Type B pancreatic cell (in vitro differentiated cells): ENCODE data around the gene SGPL1. TPM values are rescaled to one million over a fixed set of nuclear protein-coding genes. Genes with fewer than 3 reads are reported as not detected.

Experiments
- total RNA-seq: library from RNA; stranded (reverse); gene quantifications from 2 replicates; pipeline ENCODE4 v1.2.1, GENCODE V29; 2021; ENCODE audit warnings: low replicate concordance

Gene SGPL1
- total RNA-seq, 1 donor from 2014 or later: 70.5 TPM

Other genes starting within 250 kb of the SGPL1 start
- gene PRF1, start 213.2 kb upstream of the SGPL1 start, total RNA-seq: not detected in 2 replicates
- gene ADAMTS14, start 143.4 kb upstream of the SGPL1 start, total RNA-seq: 0.29 and 1.4 TPM in 2 replicates
- not detected in 2 replicates for gene TBATA, start 30.6 kb upstream of the SGPL1 start, total RNA-seq
- 84.1 and 102 TPM in 2 replicates for gene PCBD1, start 72.6 kb downstream of the SGPL1 start, total RNA-seq